Natural killer cell treated with Interleukin-12 subunit alpha and Interleukin-12 subunit beta and Interleukin-15 and Interleukin-18, amount 100 ng/mL, for 72 hours (primary cell): Measurements from ENCODE around the gene PRDM10. TPM values are rescaled to one million over a fixed set of nuclear protein-coding genes. Genes with fewer than 3 reads are reported as not detected.

Experiments used
- ATAC-seq, 2 donors: fragments of 150-1000 bp; cut with Tn5 transposase in 1 of 2; sonication (Bioruptor Pico), chemical (Tn5 transposase) in 1 of 2; 2 replicates each; pipeline ENCODE4 v1.10.0; 2021
- DNase-seq: peaks from one replicate; pipeline ENCODE4 v3.0.0; 2022; ENCODE audit warnings: low spot score
- H3K27ac Mint-ChIP-seq, 2 donors: 1 replicate in 1 of 2; 2 replicates in 1 of 2; pipeline ENCODE4 v1.8.0; 2022; ENCODE audit warnings: mixed read lengths in 2 of 2, mild to moderate bottlenecking in 1 of 2, moderate library complexity in 1 of 2
- H3K27me3 Mint-ChIP-seq, 2 donors: 1 replicate in 1 of 2; 2 replicates in 1 of 2; pipeline ENCODE4 v1.8.0; 2022; ENCODE audit warnings: mixed read lengths in 2 of 2
- H3K36me3 Mint-ChIP-seq: one replicate; pipeline ENCODE4 v1.8.0; 2022; ENCODE audit warnings: mixed read lengths
- H3K4me1 Mint-ChIP-seq, 2 donors: 1 replicate in 1 of 2; 2 replicates in 1 of 2; pipeline ENCODE4 v1.8.0; 2022; ENCODE audit warnings: low read depth in 2 of 2, mixed read lengths in 2 of 2, mild to moderate bottlenecking in 1 of 2
- H3K4me3 Mint-ChIP-seq: one replicate; pipeline ENCODE4 v1.8.0; 2022; ENCODE audit warnings: mixed read lengths
- H3K9me3 Mint-ChIP-seq: 2 replicates; pipeline ENCODE4 v1.8.0; 2022; ENCODE audit warnings: mixed read lengths
- total RNA-seq, 2 donors: library from RNA; stranded (reverse); gene quantifications; one replicate each; pipeline ENCODE4 v1.2.3, GENCODE V29; 2022

PRDM10 gene
- total RNA-seq, 2 donors from 2014 or later = 14.6 to 18.7 TPM

DNA sequence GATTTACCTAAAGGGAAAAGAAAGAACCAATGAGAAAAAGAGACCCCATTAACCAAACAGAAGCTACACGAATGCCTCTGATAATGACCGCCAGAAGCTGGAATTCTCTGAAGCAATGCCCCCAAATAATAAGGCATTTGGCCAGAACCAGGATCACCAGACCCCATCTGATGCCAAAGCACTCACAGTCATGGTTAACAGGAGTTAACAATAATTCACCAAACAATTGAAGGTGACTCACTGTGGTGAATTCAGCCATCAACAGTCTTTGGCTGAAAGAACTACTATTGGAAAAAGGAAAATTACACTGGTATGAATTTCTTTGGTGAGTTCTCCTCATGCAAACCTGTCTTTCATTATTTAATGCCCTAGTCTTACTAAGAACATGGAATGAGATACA, 85.4 kb downstream of the PRDM10 start:
- H3K4me1 Mint-ChIP-seq = peaks cover 7 to 10% of the 10 kb centered on the region in 2 donors
- no peak for ATAC-seq
- no peaks in the 10 kb centered on the region for H3K36me3 Mint-ChIP-seq
- no peaks in the 10 kb centered on the region for H3K27me3 Mint-ChIP-seq
- H3K27ac Mint-ChIP-seq = no peak overlapping the region
- no peaks in the 10 kb centered on the region for H3K9me3 Mint-ChIP-seq
- no peak for DNase-seq
- H3K4me3 Mint-ChIP-seq = no peak overlapping the region

GRCh38 chr11:129911298-129911697, 91.3 kb downstream of the PRDM10 start:
- Mint-ChIP-seq H3K27me3 (no peaks in the 10 kb centered on the region), H3K4me1 (no peaks in the 10 kb centered on the region), H3K9me3 (no peaks in the 10 kb centered on the region), H3K4me3 (no peak overlapping the region), H3K27ac (no peak overlapping the region), H3K36me3 (peaks cover 5% of the 10 kb centered on the region)
- no peak for DNase-seq
- ATAC-seq = no peak

GRCh38 chr11:129910360-129910759, 92.3 kb downstream of the PRDM10 start:
- no peaks in the 10 kb centered on the region for H3K4me1 Mint-ChIP-seq
- DNase-seq (no peak), ATAC-seq (no peak)
- H3K27ac Mint-ChIP-seq = no peak overlapping the region
- H3K9me3 Mint-ChIP-seq = no peaks in the 10 kb centered on the region
- peaks cover 5% of the 10 kb centered on the region for H3K36me3 Mint-ChIP-seq
- H3K27me3 Mint-ChIP-seq = no peaks in the 10 kb centered on the region
- no peak overlapping the region for H3K4me3 Mint-ChIP-seq

GRCh38 chr11:129905402-129905801, 97.2 kb downstream of the PRDM10 start:
- ATAC-seq (no peak), DNase-seq (no peak)
- no peaks in the 10 kb centered on the region for H3K4me1 Mint-ChIP-seq
- H3K27me3 Mint-ChIP-seq = no peaks in the 10 kb centered on the region
- no peaks in the 10 kb centered on the region for H3K9me3 Mint-ChIP-seq
- H3K27ac Mint-ChIP-seq = no peak overlapping the region
- no peak overlapping the region for H3K4me3 Mint-ChIP-seq
- peaks cover 17% of the 10 kb centered on the region for H3K36me3 Mint-ChIP-seq

- Mint-ChIP-seq H3K36me3 (peaks cover 6% of the 10 kb centered on the region), H3K4me1 (peaks cover 20 to 23% of the 10 kb centered on the region in 2 donors), H3K9me3 (no peaks in the 10 kb centered on the region), H3K4me3 (peak overlapping the region; percentile 88), H3K27ac (peak overlapping the region; percentile 83), H3K27me3 (peaks cover 0 to 2% of the 10 kb centered on the region in 2 donors)
- DNase-seq (no peak), ATAC-seq (no peak)
These were observed 106.6 kb downstream of the PRDM10 start for GRCh38 chr11:129896062-129896461.

- Mint-ChIP-seq H3K27me3 (peaks cover 0 to 2% of the 10 kb centered on the region in 2 donors), H3K4me3 (peak within 1 kb of the TSS; percentile 88), H3K9me3 (no peaks in the 10 kb centered on the region), H3K27ac (peak within 1 kb of the TSS; percentile 83 to 85), H3K36me3 (peaks cover 6% of the 10 kb centered on the region), H3K4me1 (peaks cover 20 to 23% of the 10 kb centered on the region in 2 donors)
- DNase-seq = peak; percentile 86
- ATAC-seq = peak; percentile 99 to 100
These were observed 107.3 kb downstream of the PRDM10 start, which contains the start of gene NFRKB for GRCh38 chr11:129895126-129896041. Gene NFRKB (minus strand): TSS chr11:129895578. CDS start chr11:129892849, 2,729 bp downstream.

DNA sequence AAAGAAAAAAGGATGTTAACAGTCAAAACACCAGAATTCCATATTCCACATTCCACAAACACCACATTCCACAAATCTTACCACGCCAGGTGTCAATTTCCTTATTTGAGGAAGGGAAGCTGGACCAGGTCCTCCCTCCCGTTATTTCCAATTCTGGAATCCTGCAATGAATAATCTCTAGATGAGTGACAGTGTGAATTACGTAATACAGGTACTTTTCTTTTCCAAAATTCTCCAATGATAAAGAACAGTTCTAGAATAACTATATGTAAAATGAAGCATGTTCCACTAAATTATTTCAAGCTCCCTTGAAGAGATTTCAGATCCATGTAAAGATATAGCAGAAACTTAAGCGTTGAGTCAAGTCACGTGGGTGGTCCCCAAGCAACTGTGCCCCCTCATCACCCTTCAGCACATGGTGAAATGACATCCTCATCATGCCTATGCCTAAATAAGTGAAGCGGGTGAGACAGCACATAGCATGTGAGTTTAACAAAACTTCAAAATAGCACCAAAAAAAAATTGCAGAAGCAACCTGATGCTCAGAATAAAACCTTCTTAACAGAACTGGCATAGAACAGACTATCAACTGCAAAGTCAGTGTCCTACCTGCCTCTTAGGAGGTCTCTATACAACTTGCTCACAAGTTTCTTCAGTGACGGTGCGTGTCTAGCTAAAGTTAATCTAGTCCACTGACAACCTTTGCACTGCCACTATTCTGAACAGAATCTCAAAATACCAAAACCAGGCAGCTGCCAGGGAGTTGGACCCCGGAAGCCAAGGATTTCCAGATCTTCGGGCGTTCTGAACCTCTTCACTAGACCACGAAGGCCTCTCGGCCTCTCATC, 108.1 kb downstream of the PRDM10 start:
- H3K4me1 Mint-ChIP-seq = peaks cover 20 to 23% of the 10 kb centered on the region in 2 donors
- ATAC-seq = peak in 1 of 2 donors; percentile 21

DNA sequence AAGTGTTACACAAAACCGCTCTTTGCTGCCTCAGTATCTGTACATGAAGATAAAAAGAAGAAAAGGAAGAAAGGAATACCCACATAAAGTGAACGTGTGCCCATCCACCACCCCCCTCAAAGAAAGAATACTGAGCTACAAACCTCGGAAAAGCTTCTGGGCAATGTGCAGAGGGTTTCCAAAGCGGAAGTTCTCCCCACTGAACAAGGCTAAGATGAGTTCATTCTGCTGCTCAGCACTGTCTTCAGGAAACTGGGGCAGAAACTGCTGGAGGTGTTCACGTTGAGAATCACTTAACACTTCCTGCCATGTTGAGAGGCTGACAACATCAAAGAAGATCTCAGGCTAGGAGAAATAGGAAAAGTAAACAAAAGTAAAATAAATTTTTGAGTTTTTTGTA, 114.2 kb downstream of the PRDM10 start:
- DNase-seq (no peak), ATAC-seq (no peak)
- peaks cover 5 to 8% of the 10 kb centered on the region in 2 donors for H3K4me1 Mint-ChIP-seq
- no peak overlapping the region for H3K4me3 Mint-ChIP-seq
- no peaks in the 10 kb centered on the region for H3K27me3 Mint-ChIP-seq
- H3K27ac Mint-ChIP-seq = no peak overlapping the region
- peaks cover 33% of the 10 kb centered on the region for H3K36me3 Mint-ChIP-seq
- H3K9me3 Mint-ChIP-seq = no peaks in the 10 kb centered on the region

More for the DNA sequence above, 108.1 kb downstream of the PRDM10 start:
- no peak for DNase-seq
- peaks cover 3% of the 10 kb centered on the region for H3K36me3 Mint-ChIP-seq
- peak overlapping the region; percentile 83 to 85 for H3K27ac Mint-ChIP-seq
- H3K9me3 Mint-ChIP-seq = no peaks in the 10 kb centered on the region
- peaks cover 0 to 2% of the 10 kb centered on the region in 2 donors for H3K27me3 Mint-ChIP-seq
- H3K4me3 Mint-ChIP-seq = peak overlapping the region; percentile 88

DNA sequence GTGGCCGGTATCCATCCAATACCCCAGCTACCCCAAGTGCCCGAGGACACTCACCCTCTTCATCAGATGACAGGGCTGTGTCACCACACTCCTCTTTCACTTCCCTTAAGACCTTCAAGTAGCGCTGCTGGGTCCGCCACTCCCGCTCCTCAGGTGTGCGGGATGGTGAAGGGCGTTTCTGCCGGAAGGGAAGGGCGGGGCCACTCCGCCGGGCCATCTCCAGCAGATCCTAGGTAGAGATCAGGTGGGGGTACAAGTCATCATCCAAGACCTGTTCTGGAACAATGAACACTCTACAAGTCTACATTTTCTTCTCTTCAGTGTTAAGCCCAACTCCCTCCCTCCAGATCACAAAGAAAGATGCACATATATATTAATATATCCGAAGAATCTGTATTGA, 117.3 kb downstream of the PRDM10 start:
- DNase-seq (no peak), ATAC-seq (no peak)
- Mint-ChIP-seq H3K36me3 (peaks cover 61% of the 10 kb centered on the region), H3K27ac (no peak overlapping the region), H3K4me3 (no peak overlapping the region), H3K4me1 (no peaks in the 10 kb centered on the region), H3K9me3 (no peaks in the 10 kb centered on the region), H3K27me3 (no peaks in the 10 kb centered on the region)

DNA sequence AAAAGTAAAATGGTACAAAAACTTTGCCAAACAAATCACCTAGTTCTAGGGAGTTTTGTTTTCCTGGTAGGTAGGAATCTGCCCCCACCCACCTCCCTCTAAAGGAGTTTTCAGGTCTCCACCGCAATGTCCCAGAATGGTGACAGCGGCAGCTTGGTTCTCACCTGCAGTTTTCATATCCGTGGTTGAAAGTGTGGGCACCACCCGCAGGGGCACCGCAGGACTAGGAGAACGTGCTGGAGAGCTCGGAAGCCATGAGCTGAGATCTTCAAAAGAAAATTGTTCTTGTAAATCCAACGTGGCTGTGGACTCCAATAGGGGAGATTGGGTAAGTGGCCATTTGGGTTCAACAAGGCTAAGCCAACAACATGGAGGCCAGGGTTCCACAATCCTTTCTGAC, 118.1 kb downstream of the PRDM10 start:
- H3K4me1 Mint-ChIP-seq = peaks cover 0 to 2% of the 10 kb centered on the region in 2 donors
- peaks cover 63% of the 10 kb centered on the region for H3K36me3 Mint-ChIP-seq
- no peaks in the 10 kb centered on the region for H3K9me3 Mint-ChIP-seq
- DNase-seq (no peak), ATAC-seq (no peak)
- H3K27ac Mint-ChIP-seq = no peak overlapping the region
- no peak overlapping the region for H3K4me3 Mint-ChIP-seq
- no peaks in the 10 kb centered on the region for H3K27me3 Mint-ChIP-seq

GRCh38 chr11:129881570-129882170, 121.0 kb downstream of the PRDM10 start:
- Mint-ChIP-seq H3K9me3 (no peaks in the 10 kb centered on the region), H3K4me1 (peaks cover 0 to 4% of the 10 kb centered on the region in 2 donors), H3K27ac (no peak overlapping the region), H3K36me3 (peaks cover 51% of the 10 kb centered on the region), H3K4me3 (no peak overlapping the region), H3K27me3 (no peaks in the 10 kb centered on the region)
- DNase-seq = no peak
- ATAC-seq = no peak

DNA sequence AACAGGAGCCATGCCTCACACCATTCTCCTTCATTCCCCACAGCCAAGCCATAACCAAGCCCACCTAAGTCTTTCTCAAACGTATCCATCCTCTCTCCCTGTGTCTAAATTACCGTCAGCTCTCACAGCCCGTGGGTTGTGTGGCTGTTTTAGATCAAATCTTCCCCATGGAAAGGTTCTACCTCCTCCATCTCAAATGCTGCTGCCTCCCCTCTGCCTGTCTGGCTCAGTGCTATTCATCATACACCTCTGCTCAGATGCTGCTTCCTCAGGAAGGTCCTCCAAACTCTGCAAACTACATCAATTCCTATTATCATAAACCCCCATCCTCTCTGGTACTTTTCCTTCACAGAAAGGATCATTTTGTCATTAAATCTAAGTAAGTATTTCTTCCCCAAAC, 122.3 kb downstream of the PRDM10 start:
- peaks cover 46% of the 10 kb centered on the region for H3K36me3 Mint-ChIP-seq
- peaks cover 0 to 4% of the 10 kb centered on the region in 2 donors for H3K4me1 Mint-ChIP-seq
- no peak overlapping the region for H3K4me3 Mint-ChIP-seq
- no peaks in the 10 kb centered on the region for H3K9me3 Mint-ChIP-seq
- DNase-seq = no peak
- no peak overlapping the region for H3K27ac Mint-ChIP-seq
- no peak for ATAC-seq
- H3K27me3 Mint-ChIP-seq = no peaks in the 10 kb centered on the region

DNA sequence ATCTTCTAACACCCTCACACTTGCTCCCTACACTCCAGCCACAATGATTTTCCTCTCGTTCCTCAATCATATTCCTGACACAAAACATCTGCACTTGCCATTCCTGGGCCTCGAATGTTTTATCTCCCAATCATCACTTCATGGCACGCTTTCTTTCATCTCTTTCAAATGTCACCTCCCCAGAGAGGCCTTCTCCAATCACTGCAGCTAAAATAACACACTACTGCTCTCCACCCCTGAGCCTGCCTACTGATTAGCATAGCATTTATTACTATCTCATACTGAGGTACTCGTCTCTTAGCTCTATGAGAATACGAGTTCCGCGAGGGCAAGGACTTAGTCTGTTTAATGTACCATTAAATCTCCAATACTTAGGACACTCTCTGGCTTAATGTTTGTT, 130.7 kb downstream of the PRDM10 start:
- DNase-seq (no peak), ATAC-seq (no peak)
- Mint-ChIP-seq H3K27ac (no peak overlapping the region), H3K9me3 (no peaks in the 10 kb centered on the region), H3K36me3 (peaks cover 36% of the 10 kb centered on the region), H3K27me3 (no peaks in the 10 kb centered on the region), H3K4me3 (no peak overlapping the region), H3K4me1 (no peaks in the 10 kb centered on the region)
